HL-60 (cell line): ENCODE measurements around the gene EFHC1.
"Not testable (repeated sequence)": the region's sequence is repeated elsewhere in the genome, so short reads cannot be mapped to it uniquely, and the experiment has no call there.

Experiments used
- DNase-seq, 2 experiments: peaks; one replicate each; pipeline ENCODE4 v3.0.0-alpha.2; 2010 to 2020; ENCODE audit warnings: low read depth in 1 of 2, low spot score in 1 of 2
- H3K27ac ChIP-seq: fragments of 250-450 bp; sonication (Bioruptor Pico); replicated peaks from 2 replicates; pipeline ENCODE4 v1.5.1; 2020; ENCODE audit warnings: mild to moderate bottlenecking, moderate library complexity
- H3K27me3 ChIP-seq: fragments of 250-450 bp; sonication (Bioruptor Pico); 2 replicates; pipeline ENCODE4 v1.5.1; 2021; ENCODE audit warnings: mild to moderate bottlenecking, moderate library complexity; ENCODE audit not compliant: insufficient read depth, poor library complexity, severe bottlenecking
- H3K4me3 ChIP-seq: replicated peaks from 2 replicates; pipeline ENCODE4 v1.5.1; 2011; ENCODE audit warnings: mild to moderate bottlenecking, control low read depth, low read length; ENCODE audit not compliant: insufficient read depth
- GABPA ChIP-seq: IDR thresholded peaks from 2 replicates; pipeline ENCODE4 v1.6.1; 2012; ENCODE audit warnings: low read depth
- POLR2AphosphoS5 ChIP-seq: IDR thresholded peaks from 2 replicates; pipeline ENCODE4 v1.6.1; 2012; ENCODE audit warnings: low read depth
- SPI1 ChIP-seq: IDR thresholded peaks from 2 replicates; pipeline ENCODE4 v1.6.1; 2012; ENCODE audit warnings: low read depth, mild to moderate bottlenecking, borderline replicate concordance
- TF ChIP-seq, protein P1 (sequence below): IDR thresholded peaks from 2 replicates; pipeline ENCODE4 v1.6.1; 2012; ENCODE audit warnings: low read depth; ENCODE audit not compliant: insufficient replicate concordance
- TF ChIP-seq, protein P2 (sequence below): IDR thresholded peaks from one replicate; pipeline ENCODE4 v1.5.1; 2011; ENCODE audit warnings: low read length, control low read depth, inconsistent platforms; ENCODE audit not compliant: insufficient read depth

EFHC1 gene

DNA sequence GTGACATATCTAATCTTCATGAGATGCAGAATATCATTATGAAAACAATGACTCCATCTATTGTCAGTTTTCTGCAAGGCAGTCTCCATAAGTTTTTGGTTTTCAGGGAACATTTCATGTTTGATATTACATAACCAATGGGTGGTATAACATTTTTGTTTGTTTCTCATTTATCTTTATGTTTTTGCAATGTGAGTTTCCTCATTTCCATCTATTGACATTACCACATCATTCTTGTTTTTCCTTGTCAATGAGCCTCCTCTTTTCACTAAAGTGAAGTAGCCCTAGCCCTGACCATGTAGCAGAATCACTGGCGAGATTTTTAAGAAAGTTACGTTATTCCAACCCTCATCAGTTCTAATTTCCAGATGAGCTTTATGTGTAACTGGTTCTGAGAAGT lies 4.4 kb downstream of the EFHC1 start:
- no peak for TF ChIP-seq POLR2AphosphoS5
- no peak for TF ChIP-seq SPI1
- TF ChIP-seq, protein P1, sequence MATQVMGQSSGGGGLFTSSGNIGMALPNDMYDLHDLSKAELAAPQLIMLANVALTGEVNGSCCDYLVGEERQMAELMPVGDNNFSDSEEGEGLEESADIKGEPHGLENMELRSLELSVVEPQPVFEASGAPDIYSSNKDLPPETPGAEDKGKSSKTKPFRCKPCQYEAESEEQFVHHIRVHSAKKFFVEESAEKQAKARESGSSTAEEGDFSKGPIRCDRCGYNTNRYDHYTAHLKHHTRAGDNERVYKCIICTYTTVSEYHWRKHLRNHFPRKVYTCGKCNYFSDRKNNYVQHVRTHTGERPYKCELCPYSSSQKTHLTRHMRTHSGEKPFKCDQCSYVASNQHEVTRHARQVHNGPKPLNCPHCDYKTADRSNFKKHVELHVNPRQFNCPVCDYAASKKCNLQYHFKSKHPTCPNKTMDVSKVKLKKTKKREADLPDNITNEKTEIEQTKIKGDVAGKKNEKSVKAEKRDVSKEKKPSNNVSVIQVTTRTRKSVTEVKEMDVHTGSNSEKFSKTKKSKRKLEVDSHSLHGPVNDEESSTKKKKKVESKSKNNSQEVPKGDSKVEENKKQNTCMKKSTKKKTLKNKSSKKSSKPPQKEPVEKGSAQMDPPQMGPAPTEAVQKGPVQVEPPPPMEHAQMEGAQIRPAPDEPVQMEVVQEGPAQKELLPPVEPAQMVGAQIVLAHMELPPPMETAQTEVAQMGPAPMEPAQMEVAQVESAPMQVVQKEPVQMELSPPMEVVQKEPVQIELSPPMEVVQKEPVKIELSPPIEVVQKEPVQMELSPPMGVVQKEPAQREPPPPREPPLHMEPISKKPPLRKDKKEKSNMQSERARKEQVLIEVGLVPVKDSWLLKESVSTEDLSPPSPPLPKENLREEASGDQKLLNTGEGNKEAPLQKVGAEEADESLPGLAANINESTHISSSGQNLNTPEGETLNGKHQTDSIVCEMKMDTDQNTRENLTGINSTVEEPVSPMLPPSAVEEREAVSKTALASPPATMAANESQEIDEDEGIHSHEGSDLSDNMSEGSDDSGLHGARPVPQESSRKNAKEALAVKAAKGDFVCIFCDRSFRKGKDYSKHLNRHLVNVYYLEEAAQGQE, result no peak
- TF ChIP-seq, protein P2, sequence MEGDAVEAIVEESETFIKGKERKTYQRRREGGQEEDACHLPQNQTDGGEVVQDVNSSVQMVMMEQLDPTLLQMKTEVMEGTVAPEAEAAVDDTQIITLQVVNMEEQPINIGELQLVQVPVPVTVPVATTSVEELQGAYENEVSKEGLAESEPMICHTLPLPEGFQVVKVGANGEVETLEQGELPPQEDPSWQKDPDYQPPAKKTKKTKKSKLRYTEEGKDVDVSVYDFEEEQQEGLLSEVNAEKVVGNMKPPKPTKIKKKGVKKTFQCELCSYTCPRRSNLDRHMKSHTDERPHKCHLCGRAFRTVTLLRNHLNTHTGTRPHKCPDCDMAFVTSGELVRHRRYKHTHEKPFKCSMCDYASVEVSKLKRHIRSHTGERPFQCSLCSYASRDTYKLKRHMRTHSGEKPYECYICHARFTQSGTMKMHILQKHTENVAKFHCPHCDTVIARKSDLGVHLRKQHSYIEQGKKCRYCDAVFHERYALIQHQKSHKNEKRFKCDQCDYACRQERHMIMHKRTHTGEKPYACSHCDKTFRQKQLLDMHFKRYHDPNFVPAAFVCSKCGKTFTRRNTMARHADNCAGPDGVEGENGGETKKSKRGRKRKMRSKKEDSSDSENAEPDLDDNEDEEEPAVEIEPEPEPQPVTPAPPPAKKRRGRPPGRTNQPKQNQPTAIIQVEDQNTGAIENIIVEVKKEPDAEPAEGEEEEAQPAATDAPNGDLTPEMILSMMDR, result no peak
- no peak for TF ChIP-seq GABPA
- no peak overlapping the region for H3K27ac ChIP-seq
- H3K4me3 ChIP-seq, result no peak overlapping the region
- no peaks in the 10 kb centered on the region for H3K27me3 ChIP-seq
- no peak for DNase-seq

DNA sequence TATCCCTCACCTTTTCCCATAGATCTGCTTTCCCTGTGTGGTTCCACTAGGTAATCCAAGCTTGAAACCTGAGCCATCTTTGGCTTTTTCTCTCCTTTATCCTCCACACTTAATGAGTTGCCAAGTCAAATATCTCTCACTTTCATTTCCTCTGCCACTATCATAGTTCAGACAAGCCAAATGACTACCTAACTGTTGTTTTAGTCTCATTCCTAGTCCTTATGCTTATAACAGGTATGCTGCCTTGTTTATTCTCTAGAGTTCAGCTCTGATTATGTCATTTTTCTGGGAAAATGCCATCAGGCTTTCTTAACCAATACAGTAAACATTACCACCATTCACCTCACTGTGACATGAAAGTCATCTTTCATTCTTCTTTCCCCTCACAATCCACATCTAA lies 6.5 kb downstream of the EFHC1 start:
- TF ChIP-seq, protein P1, result no peak
- TF ChIP-seq POLR2AphosphoS5 (no peak), SPI1 (no peak), GABPA (no peak)
- TF ChIP-seq, protein P2, result no peak
- H3K27ac ChIP-seq, result no peak overlapping the region
- H3K4me3 ChIP-seq, result no peak overlapping the region
- no peaks in the 10 kb centered on the region for H3K27me3 ChIP-seq
- DNase-seq, result no peak

DNA sequence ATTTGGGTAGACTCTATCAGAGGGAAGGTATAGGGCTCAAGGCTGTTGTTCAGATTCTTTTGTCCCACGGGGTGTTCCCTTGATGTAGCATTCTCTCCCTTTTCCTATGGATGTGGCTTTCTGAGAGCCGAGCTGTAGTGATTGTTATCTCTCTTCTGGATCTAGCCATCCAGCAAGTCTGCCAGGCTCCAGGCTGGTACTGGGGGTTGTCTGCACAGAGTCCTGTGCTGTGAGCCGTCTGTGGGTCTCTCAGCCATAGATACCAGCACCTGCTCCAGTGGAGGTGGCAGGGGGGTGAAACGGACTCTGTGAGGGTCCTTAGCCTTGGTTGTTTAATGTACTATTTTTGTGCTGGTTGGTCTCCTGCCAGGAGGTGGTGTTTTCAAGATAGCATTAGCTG lies 13.2 kb downstream of the EFHC1 start:
- H3K27ac ChIP-seq, H3K4me3 ChIP-seq, H3K27me3 ChIP-seq, DNase-seq: not testable (repeated sequence)

DNA sequence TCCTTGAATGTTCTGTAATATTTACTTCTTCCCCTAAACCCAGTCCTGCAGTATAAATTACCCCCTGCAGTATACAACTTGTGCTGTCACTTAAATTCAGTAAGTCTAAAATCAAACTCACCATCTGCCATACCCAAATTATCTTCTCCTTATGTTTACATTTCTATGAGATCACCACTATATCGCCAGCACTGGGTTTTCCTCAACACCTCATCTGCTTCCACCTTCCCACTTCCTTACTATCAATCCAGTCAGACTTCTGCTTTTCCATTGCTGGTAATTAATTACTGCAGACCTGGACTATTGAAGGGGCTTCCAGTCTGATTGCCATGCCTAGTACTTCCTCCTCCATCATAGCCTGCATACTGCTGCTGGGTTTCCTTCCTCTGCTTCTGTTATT lies 15.2 kb downstream of the EFHC1 start:
- H3K27me3 ChIP-seq, result no peaks in the 10 kb centered on the region
- no peak for DNase-seq
- peak; percentile 50; the same call in 1 of the 2 replicates for TF ChIP-seq SPI1
- TF ChIP-seq, protein P2, result no peak
- H3K27ac ChIP-seq, result no peak overlapping the region
- no peak overlapping the region for H3K4me3 ChIP-seq
